Fibroblast of lung (primary cell): ENCODE data around the gene TMEM14C. TPM values are rescaled to one million over a fixed set of nuclear protein-coding genes. Genes with fewer than 3 reads are reported as not detected.
A peak's percentile ranks its signal among the peaks of the same experiment; 100 is the strongest.

Source experiments
- DNase-seq, 2 donors: peaks; one replicate each; pipeline versions ENCODE4 v3.0.0 to v3.0.0-alpha.2; 2010; ENCODE audit warnings: low read depth in 2 of 2
- H2AFZ ChIP-seq: 2 replicates; pipeline ENCODE4 v1.5.1; 2012; ENCODE audit warnings: low read length, control low read depth, inconsistent platforms
- H3K27ac ChIP-seq: 2 replicates; pipeline ENCODE4 v1.5.1; 2011; ENCODE audit warnings: low read length, control low read depth; ENCODE audit not compliant: insufficient read depth
- H3K27me3 ChIP-seq: 2 replicates; pipeline ENCODE4 v1.5.1; 2011; ENCODE audit warnings: mild to moderate bottlenecking, low read length; ENCODE audit not compliant: control insufficient read depth, insufficient read depth
- H3K36me3 ChIP-seq: 2 replicates; pipeline ENCODE4 v1.5.1; 2011; ENCODE audit warnings: low read length; ENCODE audit not compliant: control insufficient read depth, insufficient read depth
- H3K4me1 ChIP-seq: 2 replicates; pipeline ENCODE4 v1.5.1; 2011; ENCODE audit warnings: low read length; ENCODE audit not compliant: control insufficient read depth, insufficient read depth; ENCODE audit errors: extremely low read depth
- H3K4me2 ChIP-seq: 2 replicates; pipeline ENCODE4 v1.5.1; 2011; ENCODE audit warnings: low read length, control low read depth; ENCODE audit not compliant: insufficient read depth; ENCODE audit errors: extremely low read depth
- H3K4me3 ChIP-seq, 4 experiments: fragments of 200-600 bp in 1 of 4; sonication (generic) in 1 of 4; replicated peaks in 1 of 4; 2 replicates each; pipeline ENCODE4 v1.5.1; 2011 to 2016; ENCODE audit warnings: low read length in 4 of 4, low read depth in 3 of 4, mild to moderate bottlenecking in 3 of 4, control low read depth in 2 of 4, inconsistent platforms in 1 of 4, mixed read lengths in 1 of 4; ENCODE audit not compliant: insufficient read depth in 1 of 4; ENCODE audit errors: control extremely low read depth in 1 of 4
- H3K79me2 ChIP-seq: 2 replicates; pipeline ENCODE4 v1.5.1; 2012; ENCODE audit warnings: mild to moderate bottlenecking, low read length, inconsistent platforms; ENCODE audit not compliant: control insufficient read depth, insufficient read depth
- H3K9ac ChIP-seq: 2 replicates; pipeline ENCODE4 v1.5.1; 2011; ENCODE audit warnings: mild to moderate bottlenecking, low read length, control low read depth; ENCODE audit not compliant: insufficient read depth
- H3K9me3 ChIP-seq: 2 replicates; pipeline ENCODE4 v1.5.1; 2012; ENCODE audit warnings: low read depth, low read length; ENCODE audit not compliant: control insufficient read depth, insufficient read depth
- H4K20me1 ChIP-seq: 2 replicates; pipeline ENCODE4 v1.5.1; 2011; ENCODE audit warnings: low read length; ENCODE audit not compliant: control insufficient read depth, insufficient read depth; ENCODE audit errors: extremely low read depth
- EZH2 ChIP-seq: IDR thresholded peaks from 2 replicates; pipeline ENCODE4 v1.5.1; 2012; ENCODE audit warnings: low read length, control low read depth, mild to moderate bottlenecking; ENCODE audit errors: missing control alignments
- polyA plus RNA-seq, 2 donors: library from polyadenylated mRNA; depleted of rRNA in 1 of 2; stranded (reverse) in 1 of 2; unstranded in 1 of 2; fragments of >200 nt; gene quantifications; 2 replicates each; pipeline ENCODE4 v1.2.1, GENCODE V29; 2011 to 2012; ENCODE audit warnings: missing spikeins in 1 of 2
- total RNA-seq: library from RNA; depleted of rRNA; stranded (reverse); fragments of >200 nt; gene quantifications from 2 replicates; pipeline ENCODE4 v1.2.1, GENCODE V29; 2014
- TF ChIP-seq, protein P1 (sequence below), 2 donors: IDR thresholded peaks in 1 of 2; conservative IDR thresholded peaks in 1 of 2; 1 replicate in 1 of 2; 2 replicates in 1 of 2; pipeline ENCODE4 v1.5.1; 2011 to 2012; ENCODE audit warnings: low read length in 2 of 2, control low read depth in 1 of 2, inconsistent platforms in 1 of 2, low read depth in 1 of 2, mild to moderate bottlenecking in 1 of 2

The TMEM14C gene
- total and polyA plus RNA-seq, 2 donors (not counting 1 experiment from before 2014, with no cell fraction given), result 123 to 246 TPM

DNA sequence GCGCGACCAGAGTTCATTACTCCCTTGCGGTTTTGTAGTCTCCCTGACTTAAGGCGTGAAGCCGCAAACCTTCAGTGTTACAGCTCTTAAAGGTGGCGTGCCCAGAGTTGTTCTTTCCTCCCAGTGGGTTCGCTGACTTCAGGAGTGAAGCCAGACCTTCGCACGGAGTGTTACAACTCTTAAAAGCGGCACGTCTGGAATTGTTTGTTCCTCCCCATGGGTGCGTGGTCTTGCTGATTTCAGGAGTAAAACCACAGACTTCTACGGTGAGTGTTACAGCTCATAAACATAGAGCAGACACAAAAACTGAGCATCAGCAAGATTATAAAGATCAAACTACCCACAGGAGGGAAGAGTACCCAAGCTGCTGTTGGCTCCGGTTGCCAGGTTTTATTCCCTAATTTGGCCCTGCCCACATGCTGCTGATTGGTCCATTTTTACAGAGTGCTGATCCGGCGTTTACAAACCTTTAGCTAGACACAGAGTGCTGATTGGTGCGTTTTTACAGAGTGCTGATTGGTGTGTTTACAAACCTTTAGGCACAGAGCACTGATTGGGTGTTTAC is 10.4 kb downstream of the TMEM14C start:
- H3K36me3 ChIP-seq, result no peaks in the 10 kb centered on the region
- H4K20me1 ChIP-seq, result no peaks in the 10 kb centered on the region
- no peak overlapping the region for H3K9ac ChIP-seq
- no peak overlapping the region for H2AFZ ChIP-seq
- peak in 1 of 2 donors; percentile 56 for DNase-seq
- peaks cover 4% of the 10 kb centered on the region for H3K4me1 ChIP-seq
- H3K9me3 ChIP-seq, result no peaks in the 10 kb centered on the region
- no peaks in the 10 kb centered on the region for H3K79me2 ChIP-seq
- TF ChIP-seq EZH2, result no peak
- TF ChIP-seq, protein P1, sequence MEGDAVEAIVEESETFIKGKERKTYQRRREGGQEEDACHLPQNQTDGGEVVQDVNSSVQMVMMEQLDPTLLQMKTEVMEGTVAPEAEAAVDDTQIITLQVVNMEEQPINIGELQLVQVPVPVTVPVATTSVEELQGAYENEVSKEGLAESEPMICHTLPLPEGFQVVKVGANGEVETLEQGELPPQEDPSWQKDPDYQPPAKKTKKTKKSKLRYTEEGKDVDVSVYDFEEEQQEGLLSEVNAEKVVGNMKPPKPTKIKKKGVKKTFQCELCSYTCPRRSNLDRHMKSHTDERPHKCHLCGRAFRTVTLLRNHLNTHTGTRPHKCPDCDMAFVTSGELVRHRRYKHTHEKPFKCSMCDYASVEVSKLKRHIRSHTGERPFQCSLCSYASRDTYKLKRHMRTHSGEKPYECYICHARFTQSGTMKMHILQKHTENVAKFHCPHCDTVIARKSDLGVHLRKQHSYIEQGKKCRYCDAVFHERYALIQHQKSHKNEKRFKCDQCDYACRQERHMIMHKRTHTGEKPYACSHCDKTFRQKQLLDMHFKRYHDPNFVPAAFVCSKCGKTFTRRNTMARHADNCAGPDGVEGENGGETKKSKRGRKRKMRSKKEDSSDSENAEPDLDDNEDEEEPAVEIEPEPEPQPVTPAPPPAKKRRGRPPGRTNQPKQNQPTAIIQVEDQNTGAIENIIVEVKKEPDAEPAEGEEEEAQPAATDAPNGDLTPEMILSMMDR (conservative IDR thresholded peaks at IDR 0.05 in 1 of 2, IDR thresholded peaks at IDR 0.05 in 1 of 2; ENCODE audit: low read depth in 1 of 2, low read length in 2 of 2), result no peak
- H3K4me2 ChIP-seq, result no peak overlapping the region
- H3K27me3 ChIP-seq, result no peaks in the 10 kb centered on the region
- H3K27ac ChIP-seq, result no peak overlapping the region
- no peak overlapping the region for H3K4me3 ChIP-seq

DNA sequence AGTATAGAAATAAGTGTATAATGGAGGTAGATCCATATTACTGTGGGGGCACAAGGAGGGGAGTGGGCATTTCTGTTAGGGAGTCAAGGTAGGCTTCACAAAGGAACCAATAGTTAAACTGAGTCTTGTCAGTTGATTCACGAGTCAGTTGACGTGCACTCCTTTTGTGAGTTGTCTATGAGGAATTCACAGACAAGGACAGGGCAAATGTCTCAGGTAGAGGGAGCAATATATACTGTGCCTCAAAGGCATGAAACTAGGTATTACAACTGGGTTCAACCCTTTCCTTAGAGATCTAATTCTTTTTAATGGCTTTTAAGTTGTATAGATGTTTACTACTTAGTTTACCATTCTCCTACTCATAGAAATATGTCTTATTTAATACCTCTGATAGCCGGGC is 11.0 kb downstream of the TMEM14C start:
- Histone ChIP-seq H3K4me3 (no peak overlapping the region), H3K4me1 (peaks cover 4% of the 10 kb centered on the region), H3K36me3 (no peaks in the 10 kb centered on the region), H3K9ac (no peak overlapping the region), H3K27me3 (no peaks in the 10 kb centered on the region), H3K27ac (no peak overlapping the region), H3K79me2 (no peaks in the 10 kb centered on the region), H3K4me2 (no peak overlapping the region), H3K9me3 (no peaks in the 10 kb centered on the region), H4K20me1 (no peaks in the 10 kb centered on the region), H2AFZ (no peak overlapping the region)
- DNase-seq, result no peak
- TF ChIP-seq EZH2, result no peak
- TF ChIP-seq, protein P1 (conservative IDR thresholded peaks at IDR 0.05 in 1 of 2, IDR thresholded peaks at IDR 0.05 in 1 of 2; ENCODE audit: low read depth in 1 of 2, low read length in 2 of 2), result no peak

DNA sequence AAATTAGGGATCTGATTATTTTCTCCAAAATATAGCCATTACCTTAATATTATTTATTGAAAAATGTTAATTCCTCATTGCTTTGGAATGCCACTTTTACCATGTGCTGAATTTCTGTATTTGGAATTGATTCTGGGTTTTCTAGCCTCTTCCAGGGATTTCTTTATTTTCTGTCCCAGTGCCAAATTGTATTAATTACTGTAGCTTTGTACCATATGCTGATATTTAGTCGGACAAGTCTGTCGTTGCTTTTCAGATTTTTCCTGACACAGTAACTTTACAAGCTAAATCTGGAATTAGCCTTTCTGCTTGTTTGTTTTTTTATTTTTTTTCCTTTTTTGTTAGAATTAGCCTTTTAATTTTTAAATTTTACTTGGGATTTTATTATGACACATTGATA is 13.9 kb downstream of the TMEM14C start:
- Histone ChIP-seq H2AFZ (no peak overlapping the region), H3K9ac (no peak overlapping the region), H3K9me3 (no peaks in the 10 kb centered on the region), H3K27ac (no peak overlapping the region), H4K20me1 (no peaks in the 10 kb centered on the region), H3K4me2 (no peak overlapping the region), H3K79me2 (no peaks in the 10 kb centered on the region), H3K4me1 (peaks cover 4% of the 10 kb centered on the region), H3K36me3 (no peaks in the 10 kb centered on the region), H3K4me3 (no peak overlapping the region), H3K27me3 (no peaks in the 10 kb centered on the region)
- DNase-seq, result no peak
- TF ChIP-seq, protein P1 (conservative IDR thresholded peaks at IDR 0.05 in 1 of 2, IDR thresholded peaks at IDR 0.05 in 1 of 2; ENCODE audit: low read depth in 1 of 2, low read length in 2 of 2), result no peak
- no peak for TF ChIP-seq EZH2
